Measurements from ENCODE around the gene EVC2. TPM values are rescaled to one million over a fixed set of nuclear protein-coding genes. Genes with fewer than 3 reads are reported as not detected.

Gene EVC2
- total and polyA plus RNA-seq, 9 of the 15 experiments (the other 6 are each of a cell fraction or from before 2014, with no cell fraction given): 0.03 to 0.55 (median 0.38) TPM; not detected in 1

DNA sequence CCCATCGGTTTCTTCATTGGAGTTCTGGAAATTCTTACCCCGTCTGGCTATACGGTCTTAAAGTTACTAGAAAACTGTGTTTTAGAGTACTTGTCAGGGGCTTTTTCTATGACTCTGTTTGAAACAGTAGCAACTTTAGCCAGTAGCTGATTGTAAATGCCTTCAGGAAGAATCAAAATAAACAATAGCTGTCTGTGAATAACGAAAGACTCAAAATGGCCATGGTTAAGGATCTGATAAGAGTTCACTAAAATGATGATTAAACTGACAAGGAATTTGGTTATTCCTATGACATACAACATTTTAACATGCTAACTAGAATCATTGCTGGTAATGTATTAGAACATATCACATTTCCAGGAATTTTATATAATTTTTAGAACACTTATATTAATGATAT is 191.0 kb downstream of the EVC2 start:
- DNase-seq (ENCODE audit: extremely low read depth in 1 of 4, low spot score in 3 of 4) (no peak), FAIRE-seq (no peak), ATAC-seq (no peak)
- H3K4me2 ChIP-seq (ENCODE audit: insufficient read depth, low read length): no peak overlapping the region
- no peak overlapping the region for H2AFZ ChIP-seq (ENCODE audit: low read depth, low read length)
- in situ Hi-C loops (cut with MboI) (no loop called here), intact Hi-C loops (cut with micrococcal nuclease) (no loop called here)
- H3K9me1 ChIP-seq (ENCODE audit: control insufficient read depth, insufficient read depth, low read length): no peaks in the 10 kb centered on the region
- 0% methylated on average over 4 of the region's 4 CpGs for WGBS (ENCODE audit: insufficient coverage, low coverage, missing lambda C conversion rate)
- no peaks in the 10 kb centered on the region for H3K9me3 ChIP-seq (replicated peaks; ENCODE audit: control insufficient read depth, insufficient read depth, low read depth, low read length)
- no peak overlapping the region for H3K27ac ChIP-seq (ENCODE audit: extremely low read depth, low read depth, low read length)
- no peaks in the 10 kb centered on the region for H3K36me3 ChIP-seq (ENCODE audit: control insufficient read depth, insufficient read depth, low read length)
- no peaks in the 10 kb centered on the region for H3K4me1 ChIP-seq (replicated peaks in 1 of 2; ENCODE audit: control insufficient read depth in 2 of 2, insufficient read depth in 2 of 2, low read length in 2 of 2)
- no TSS peak for BruUV-seq (replicated peaks)
- CTCF ChIA-PET (ENCODE audit: low intra/inter-chr PET ratio): no interaction called here
- H4K20me1 ChIP-seq (replicated peaks; ENCODE audit: control insufficient read depth, insufficient read depth, low read length): no peaks in the 10 kb centered on the region
- no peak overlapping the region for H3K4me3 ChIP-seq
- TF ChIP-seq ERF (CRISPR knock-in tag; IDR thresholded peaks at IDR 0.05) (no peak), RBBP5 (IDR thresholded peaks at IDR 0.05; ENCODE audit: borderline replicate concordance, insufficient read depth, low read length, poor library complexity, severe bottlenecking) (no peak)
- TF ChIP-seq, protein P1, sequence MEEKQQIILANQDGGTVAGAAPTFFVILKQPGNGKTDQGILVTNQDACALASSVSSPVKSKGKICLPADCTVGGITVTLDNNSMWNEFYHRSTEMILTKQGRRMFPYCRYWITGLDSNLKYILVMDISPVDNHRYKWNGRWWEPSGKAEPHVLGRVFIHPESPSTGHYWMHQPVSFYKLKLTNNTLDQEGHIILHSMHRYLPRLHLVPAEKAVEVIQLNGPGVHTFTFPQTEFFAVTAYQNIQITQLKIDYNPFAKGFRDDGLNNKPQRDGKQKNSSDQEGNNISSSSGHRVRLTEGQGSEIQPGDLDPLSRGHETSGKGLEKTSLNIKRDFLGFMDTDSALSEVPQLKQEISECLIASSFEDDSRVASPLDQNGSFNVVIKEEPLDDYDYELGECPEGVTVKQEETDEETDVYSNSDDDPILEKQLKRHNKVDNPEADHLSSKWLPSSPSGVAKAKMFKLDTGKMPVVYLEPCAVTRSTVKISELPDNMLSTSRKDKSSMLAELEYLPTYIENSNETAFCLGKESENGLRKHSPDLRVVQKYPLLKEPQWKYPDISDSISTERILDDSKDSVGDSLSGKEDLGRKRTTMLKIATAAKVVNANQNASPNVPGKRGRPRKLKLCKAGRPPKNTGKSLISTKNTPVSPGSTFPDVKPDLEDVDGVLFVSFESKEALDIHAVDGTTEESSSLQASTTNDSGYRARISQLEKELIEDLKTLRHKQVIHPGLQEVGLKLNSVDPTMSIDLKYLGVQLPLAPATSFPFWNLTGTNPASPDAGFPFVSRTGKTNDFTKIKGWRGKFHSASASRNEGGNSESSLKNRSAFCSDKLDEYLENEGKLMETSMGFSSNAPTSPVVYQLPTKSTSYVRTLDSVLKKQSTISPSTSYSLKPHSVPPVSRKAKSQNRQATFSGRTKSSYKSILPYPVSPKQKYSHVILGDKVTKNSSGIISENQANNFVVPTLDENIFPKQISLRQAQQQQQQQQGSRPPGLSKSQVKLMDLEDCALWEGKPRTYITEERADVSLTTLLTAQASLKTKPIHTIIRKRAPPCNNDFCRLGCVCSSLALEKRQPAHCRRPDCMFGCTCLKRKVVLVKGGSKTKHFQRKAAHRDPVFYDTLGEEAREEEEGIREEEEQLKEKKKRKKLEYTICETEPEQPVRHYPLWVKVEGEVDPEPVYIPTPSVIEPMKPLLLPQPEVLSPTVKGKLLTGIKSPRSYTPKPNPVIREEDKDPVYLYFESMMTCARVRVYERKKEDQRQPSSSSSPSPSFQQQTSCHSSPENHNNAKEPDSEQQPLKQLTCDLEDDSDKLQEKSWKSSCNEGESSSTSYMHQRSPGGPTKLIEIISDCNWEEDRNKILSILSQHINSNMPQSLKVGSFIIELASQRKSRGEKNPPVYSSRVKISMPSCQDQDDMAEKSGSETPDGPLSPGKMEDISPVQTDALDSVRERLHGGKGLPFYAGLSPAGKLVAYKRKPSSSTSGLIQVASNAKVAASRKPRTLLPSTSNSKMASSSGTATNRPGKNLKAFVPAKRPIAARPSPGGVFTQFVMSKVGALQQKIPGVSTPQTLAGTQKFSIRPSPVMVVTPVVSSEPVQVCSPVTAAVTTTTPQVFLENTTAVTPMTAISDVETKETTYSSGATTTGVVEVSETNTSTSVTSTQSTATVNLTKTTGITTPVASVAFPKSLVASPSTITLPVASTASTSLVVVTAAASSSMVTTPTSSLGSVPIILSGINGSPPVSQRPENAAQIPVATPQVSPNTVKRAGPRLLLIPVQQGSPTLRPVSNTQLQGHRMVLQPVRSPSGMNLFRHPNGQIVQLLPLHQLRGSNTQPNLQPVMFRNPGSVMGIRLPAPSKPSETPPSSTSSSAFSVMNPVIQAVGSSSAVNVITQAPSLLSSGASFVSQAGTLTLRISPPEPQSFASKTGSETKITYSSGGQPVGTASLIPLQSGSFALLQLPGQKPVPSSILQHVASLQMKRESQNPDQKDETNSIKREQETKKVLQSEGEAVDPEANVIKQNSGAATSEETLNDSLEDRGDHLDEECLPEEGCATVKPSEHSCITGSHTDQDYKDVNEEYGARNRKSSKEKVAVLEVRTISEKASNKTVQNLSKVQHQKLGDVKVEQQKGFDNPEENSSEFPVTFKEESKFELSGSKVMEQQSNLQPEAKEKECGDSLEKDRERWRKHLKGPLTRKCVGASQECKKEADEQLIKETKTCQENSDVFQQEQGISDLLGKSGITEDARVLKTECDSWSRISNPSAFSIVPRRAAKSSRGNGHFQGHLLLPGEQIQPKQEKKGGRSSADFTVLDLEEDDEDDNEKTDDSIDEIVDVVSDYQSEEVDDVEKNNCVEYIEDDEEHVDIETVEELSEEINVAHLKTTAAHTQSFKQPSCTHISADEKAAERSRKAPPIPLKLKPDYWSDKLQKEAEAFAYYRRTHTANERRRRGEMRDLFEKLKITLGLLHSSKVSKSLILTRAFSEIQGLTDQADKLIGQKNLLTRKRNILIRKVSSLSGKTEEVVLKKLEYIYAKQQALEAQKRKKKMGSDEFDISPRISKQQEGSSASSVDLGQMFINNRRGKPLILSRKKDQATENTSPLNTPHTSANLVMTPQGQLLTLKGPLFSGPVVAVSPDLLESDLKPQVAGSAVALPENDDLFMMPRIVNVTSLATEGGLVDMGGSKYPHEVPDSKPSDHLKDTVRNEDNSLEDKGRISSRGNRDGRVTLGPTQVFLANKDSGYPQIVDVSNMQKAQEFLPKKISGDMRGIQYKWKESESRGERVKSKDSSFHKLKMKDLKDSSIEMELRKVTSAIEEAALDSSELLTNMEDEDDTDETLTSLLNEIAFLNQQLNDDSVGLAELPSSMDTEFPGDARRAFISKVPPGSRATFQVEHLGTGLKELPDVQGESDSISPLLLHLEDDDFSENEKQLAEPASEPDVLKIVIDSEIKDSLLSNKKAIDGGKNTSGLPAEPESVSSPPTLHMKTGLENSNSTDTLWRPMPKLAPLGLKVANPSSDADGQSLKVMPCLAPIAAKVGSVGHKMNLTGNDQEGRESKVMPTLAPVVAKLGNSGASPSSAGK (IDR thresholded peaks at IDR 0.05): no peak
- no peak overlapping the region for H3K9ac ChIP-seq (ENCODE audit: insufficient read depth in 1 of 2, low read depth in 2 of 2, low read length in 2 of 2)
- no peaks in the 10 kb centered on the region for H3K27me3 ChIP-seq (ENCODE audit: control insufficient read depth in 2 of 2, insufficient read depth in 2 of 2, low read length in 2 of 2)
- POLR2A ChIA-PET: no interaction called here
- no peaks in the 10 kb centered on the region for H3K79me2 ChIP-seq (ENCODE audit: control insufficient read depth, insufficient read depth, low read length)
